Measurements from ENCODE around the gene MROH2A. TPM values are rescaled to one million over a fixed set of nuclear protein-coding genes. Genes with fewer than 3 reads are reported as not detected.
"Not testable (repeated sequence)": the region's sequence is repeated elsewhere in the genome, so short reads cannot be mapped to it uniquely, and the experiment has no call there.

The MROH2A gene
- polyA plus RNA-seq = not detected

- peak within 1 kb of the TSS in 1 of 3 donors; percentile 14 for H3K27ac Mint-ChIP-seq
- H3K27me3 Mint-ChIP-seq = peaks cover 20% of the 10 kb centered on the region
- no peaks in the 10 kb centered on the region for H3K4me1 Mint-ChIP-seq
- peaks cover 7 to 12% (median 8%) of the 10 kb centered on the region in 3 donors for H3K9me3 Mint-ChIP-seq
- peaks cover 4% of the 10 kb centered on the region for H3K36me3 Mint-ChIP-seq
- H3K4me3 Mint-ChIP-seq = no peak within 1 kb of the TSS
Observed at GRCh38 chr2:233778030-233778429, at the start of gene MROH2A. TSS of gene MROH2A (plus strand) at chr2:233778330. CDS start at chr2:233779359, 1,029 bp downstream.

GRCh38 chr2:233728723-233729301 is 49.3 kb upstream of the MROH2A start, which contains the start of gene UGT1A3:
TSS of gene UGT1A3 (plus strand) at chr2:233729042. CDS start at chr2:233729127, 85 bp downstream.
- H3K27me3 Mint-ChIP-seq = peaks cover 8% of the 10 kb centered on the region

GRCh38 chr2:233736868-233737653 is 41.1 kb upstream of the MROH2A start:
- H3K27ac Mint-ChIP-seq, H3K9me3 Mint-ChIP-seq, H3K36me3 Mint-ChIP-seq, H3K4me1 Mint-ChIP-seq, H3K4me3 Mint-ChIP-seq: not testable (repeated sequence)
- H3K27me3 Mint-ChIP-seq = peaks cover 18% of the 10 kb centered on the region

More at GRCh38 chr2:233728723-233729301, 49.3 kb upstream of the MROH2A start, which contains the start of gene UGT1A3:
- Mint-ChIP-seq H3K36me3 (peaks cover 2% of the 10 kb centered on the region), H3K4me1 (no peaks in the 10 kb centered on the region), H3K9me3 (peaks cover 0 to 6% (median 3%) of the 10 kb centered on the region in 3 donors), H3K4me3 (no peak within 1 kb of the TSS), H3K27ac (no peak within 1 kb of the TSS)

- peaks cover 16% of the 10 kb centered on the region for H3K27me3 Mint-ChIP-seq
Observed at GRCh38 chr2:233740870-233741269, 37.3 kb upstream of the MROH2A start.

GRCh38 chr2:233743464-233744259 is 34.5 kb upstream of the MROH2A start:
- H3K27ac Mint-ChIP-seq = no peak overlapping the region
- H3K36me3 Mint-ChIP-seq = no peaks in the 10 kb centered on the region
- no peaks in the 10 kb centered on the region for H3K4me1 Mint-ChIP-seq
- H3K27me3 Mint-ChIP-seq = peaks cover 24% of the 10 kb centered on the region
- peaks cover 0 to 5% (median 0%) of the 10 kb centered on the region in 3 donors for H3K9me3 Mint-ChIP-seq
- H3K4me3 Mint-ChIP-seq = no peak overlapping the region

More at GRCh38 chr2:233740870-233741269, 37.3 kb upstream of the MROH2A start:
- no peaks in the 10 kb centered on the region for H3K36me3 Mint-ChIP-seq
- no peaks in the 10 kb centered on the region for H3K9me3 Mint-ChIP-seq
- no peak overlapping the region for H3K27ac Mint-ChIP-seq
- H3K4me1 Mint-ChIP-seq = no peaks in the 10 kb centered on the region
- no peak overlapping the region for H3K4me3 Mint-ChIP-seq

- Mint-ChIP-seq H3K36me3 (no peaks in the 10 kb centered on the region), H3K27ac (no peak overlapping the region)
Observed at GRCh38 chr2:233745073-233745755, 32.9 kb upstream of the MROH2A start.

DNA sequence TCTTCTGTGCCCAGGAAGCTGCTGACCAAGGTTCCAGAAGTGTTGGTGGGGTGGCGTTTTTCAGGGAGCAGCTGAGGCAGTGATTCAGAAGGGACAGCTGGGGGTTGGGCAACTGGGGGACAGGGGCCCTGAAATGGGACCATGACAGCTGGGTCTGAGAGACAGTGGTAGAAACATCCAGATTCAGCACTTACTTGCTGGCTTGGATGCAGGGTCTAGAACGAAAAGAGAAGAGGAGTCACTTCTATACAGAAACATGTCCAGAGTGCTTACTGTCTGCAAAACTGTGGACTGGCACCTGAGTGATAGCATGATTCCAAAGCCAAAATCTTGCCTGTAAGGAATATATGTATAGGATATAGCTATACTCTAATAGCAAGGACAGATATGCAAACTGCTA is 32.3 kb upstream of the MROH2A start:
- Mint-ChIP-seq H3K27me3 (peaks cover 19% of the 10 kb centered on the region), H3K9me3 (peaks cover 5 to 13% (median 7%) of the 10 kb centered on the region in 3 donors)
- H3K4me1 Mint-ChIP-seq, H3K4me3 Mint-ChIP-seq, H3K27ac Mint-ChIP-seq, H3K36me3 Mint-ChIP-seq: not testable (repeated sequence)

More at GRCh38 chr2:233745073-233745755, 32.9 kb upstream of the MROH2A start:
- Mint-ChIP-seq H3K27me3 (peaks cover 20% of the 10 kb centered on the region), H3K4me1 (no peaks in the 10 kb centered on the region), H3K9me3 (peaks cover 4 to 10% (median 6%) of the 10 kb centered on the region in 3 donors), H3K4me3 (no peak overlapping the region)

- peaks cover 7 to 18% (median 15%) of the 10 kb centered on the region in 3 donors for H3K9me3 Mint-ChIP-seq
- H3K4me1 Mint-ChIP-seq = no peaks in the 10 kb centered on the region
- H3K36me3 Mint-ChIP-seq = no peaks in the 10 kb centered on the region
- peaks cover 19% of the 10 kb centered on the region for H3K27me3 Mint-ChIP-seq
- no peak overlapping the region for H3K4me3 Mint-ChIP-seq
- no peak overlapping the region for H3K27ac Mint-ChIP-seq
Observed at GRCh38 chr2:233746475-233747282, 31.5 kb upstream of the MROH2A start.

GRCh38 chr2:233747283-233747544 is 30.9 kb upstream of the MROH2A start:
- Mint-ChIP-seq H3K9me3 (peaks cover 7 to 21% (median 16%) of the 10 kb centered on the region in 3 donors), H3K27ac (no peak overlapping the region), H3K36me3 (no peaks in the 10 kb centered on the region), H3K27me3 (peaks cover 19% of the 10 kb centered on the region), H3K4me1 (no peaks in the 10 kb centered on the region), H3K4me3 (no peak overlapping the region)

GRCh38 chr2:233750689-233751088 is 27.4 kb upstream of the MROH2A start:
- H3K27ac Mint-ChIP-seq, H3K4me3 Mint-ChIP-seq, H3K4me1 Mint-ChIP-seq, H3K36me3 Mint-ChIP-seq: not testable (repeated sequence)
- Mint-ChIP-seq H3K9me3 (peaks cover 9 to 22% (median 16%) of the 10 kb centered on the region in 3 donors), H3K27me3 (peaks cover 16% of the 10 kb centered on the region)

DNA sequence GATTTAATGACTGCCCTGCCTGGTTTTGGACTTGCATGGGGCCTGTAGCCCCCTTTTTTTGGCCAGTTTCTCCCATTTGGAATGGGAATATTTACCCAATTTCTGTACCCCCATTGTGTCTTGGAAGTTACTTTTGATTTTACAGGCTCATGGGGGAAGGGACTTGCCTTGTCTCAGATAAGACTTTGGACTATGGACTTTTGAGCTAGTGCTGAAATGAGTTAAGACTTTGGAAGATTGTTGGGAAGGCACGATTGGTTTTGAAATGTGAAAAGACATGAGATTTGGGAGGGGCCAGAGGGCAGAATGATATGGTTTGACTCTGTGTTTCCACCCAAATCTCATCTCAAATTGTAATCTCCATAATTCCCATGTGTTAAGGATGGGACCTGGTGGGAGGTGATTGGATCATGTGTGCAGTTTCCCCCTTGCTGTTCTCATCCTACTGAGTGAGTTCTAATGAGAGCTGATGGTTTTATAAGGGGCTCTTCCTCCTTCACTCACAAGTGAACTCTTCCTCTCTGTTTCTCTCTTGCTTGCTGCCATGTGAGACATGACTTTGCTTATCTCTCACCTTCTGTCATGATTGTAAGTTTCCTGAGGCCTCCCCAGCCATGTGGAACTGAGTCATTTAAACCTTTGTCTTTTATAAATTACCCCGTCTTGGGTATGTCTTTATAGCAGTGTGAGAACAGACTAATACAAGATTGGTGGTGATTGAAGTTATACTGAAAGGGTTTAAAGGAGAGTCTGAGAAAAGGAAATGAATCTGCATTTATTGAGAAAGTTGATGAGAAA is 26.7 kb upstream of the MROH2A start:
- peaks cover 9 to 22% (median 16%) of the 10 kb centered on the region in 3 donors for H3K9me3 Mint-ChIP-seq
- H3K27me3 Mint-ChIP-seq = peaks cover 16% of the 10 kb centered on the region
- H3K4me3 Mint-ChIP-seq = peak overlapping the region in 1 of 4 donors; percentile 40
- H3K36me3 Mint-ChIP-seq, H3K4me1 Mint-ChIP-seq: not testable (repeated sequence)
- H3K27ac Mint-ChIP-seq = peak overlapping the region in 1 of 3 donors; percentile 60

DNA sequence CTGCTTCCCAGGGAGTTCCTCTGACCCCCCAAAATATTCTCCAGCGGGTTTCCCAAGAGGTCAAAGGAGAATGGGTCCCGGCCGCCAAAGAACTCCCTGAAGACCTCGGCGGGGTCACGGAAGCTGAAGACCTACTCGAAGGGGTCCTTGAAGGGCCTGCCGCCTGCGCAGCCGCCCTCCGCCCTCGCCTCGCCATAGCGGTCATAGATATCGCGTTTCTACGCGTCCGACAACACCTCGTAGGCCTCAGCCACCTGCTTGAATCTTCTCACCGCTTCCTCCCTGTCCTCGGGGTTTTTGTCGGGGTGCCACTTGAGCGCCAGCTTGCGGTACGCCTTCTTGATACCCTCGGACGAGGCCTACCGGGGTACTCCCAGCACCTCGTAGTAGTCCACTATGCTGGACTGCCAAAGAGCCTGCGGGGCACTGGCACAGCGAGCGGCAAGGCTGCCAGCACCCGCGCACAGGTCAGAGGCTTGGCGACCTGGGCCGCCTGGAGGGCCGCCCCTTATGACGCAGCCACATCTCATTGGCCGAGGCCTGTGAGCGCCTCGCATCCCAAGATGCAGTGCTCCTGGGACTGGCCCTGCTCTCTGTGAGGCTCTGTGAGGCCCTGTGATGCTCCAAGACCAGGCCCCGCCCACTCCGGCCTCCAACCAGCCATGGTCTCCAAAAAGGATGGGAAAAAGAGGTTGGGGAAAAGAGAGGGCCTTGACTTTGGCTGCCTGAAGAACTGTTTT is 23.1 kb upstream of the MROH2A start:
- Mint-ChIP-seq H3K4me3 (no peak overlapping the region), H3K36me3 (peaks cover 2% of the 10 kb centered on the region), H3K27me3 (peaks cover 1% of the 10 kb centered on the region), H3K27ac (no peak overlapping the region), H3K4me1 (no peaks in the 10 kb centered on the region), H3K9me3 (peaks cover 6 to 14% (median 12%) of the 10 kb centered on the region in 3 donors)
